ENCODE measurements around the gene TSHZ3.

DNA sequence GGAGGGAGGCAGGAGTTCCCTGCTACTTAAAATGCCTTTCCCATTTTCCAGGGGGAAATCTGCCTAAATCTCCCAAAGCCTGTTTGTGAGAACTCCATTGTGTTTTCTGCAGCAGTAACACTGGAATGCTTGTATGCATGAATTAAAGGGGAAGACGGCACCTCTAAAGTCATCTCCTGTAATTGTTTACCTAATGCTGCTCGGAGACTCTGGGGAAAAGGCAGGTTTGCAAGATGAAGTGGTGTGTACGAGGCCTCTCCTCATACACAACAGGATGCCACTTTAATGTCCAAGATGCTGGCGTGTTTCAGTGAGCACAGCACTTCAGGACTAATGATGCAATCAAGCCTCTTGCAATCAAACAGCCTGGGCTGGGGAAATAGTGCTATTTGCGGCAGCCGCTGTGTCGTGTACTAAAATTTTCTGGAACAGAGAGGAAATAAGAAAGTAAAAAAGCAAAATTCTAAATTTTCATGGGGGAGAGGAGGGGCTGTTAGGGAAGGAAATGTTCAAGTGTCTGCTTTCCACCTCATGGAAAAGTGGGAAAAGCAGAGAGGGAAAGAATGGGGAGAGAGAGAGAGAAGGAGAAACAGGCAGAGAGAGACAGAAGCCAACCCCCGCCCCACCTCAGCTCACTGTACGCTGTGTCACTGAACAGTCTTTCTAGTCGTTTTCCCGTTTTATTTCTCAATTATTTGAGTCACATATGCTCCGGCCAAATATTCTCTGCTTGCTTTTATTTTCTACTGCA, 32.9 kb downstream of the TSHZ3 start:
- TF ChIP-seq CTCF (IDR thresholded peaks at IDR 0.05) (no peak), EP300 (IDR thresholded peaks at IDR 0.05) (no peak)

Data from stomach (tissue), 4 donors.